ENCODE measurements around the gene ADRA2C. TPM values are rescaled to one million over a fixed set of nuclear protein-coding genes. Genes with fewer than 3 reads are reported as not detected.
A peak's percentile ranks its signal among the peaks of the same experiment; 100 is the strongest.
"Not testable (repeated sequence)": the region's sequence is repeated elsewhere in the genome, so short reads cannot be mapped to it uniquely, and the experiment has no call there.

The ADRA2C gene
- total RNA-seq, 1 donor from 2014 or later: 6.2 TPM

- intact Hi-C loops (cut with DNase I): no loop called here
- DNase-seq (no peak), ATAC-seq (ENCODE audit: poor library complexity) (no peak)
These were observed 37.3 kb downstream of the ADRA2C start for GRCh38 chr4:3803475-3803847.

- ATAC-seq (ENCODE audit: poor library complexity): no peak
- DNase-seq: no peak
- intact Hi-C loops (cut with DNase I): no loop called here
These were observed 37.8 kb downstream of the ADRA2C start for GRCh38 chr4:3803946-3804345.

- DNase-seq (no peak), ATAC-seq (ENCODE audit: poor library complexity) (no peak)
- intact Hi-C loops (cut with DNase I): no loop called here
These were observed 38.8 kb downstream of the ADRA2C start for GRCh38 chr4:3805026-3805425.

GRCh38 chr4:3805731-3806130, 39.5 kb downstream of the ADRA2C start:
- no peak for DNase-seq
- intact Hi-C loops (cut with DNase I): no loop called here
- no peak for ATAC-seq (ENCODE audit: poor library complexity)

- intact Hi-C loops (cut with DNase I): no loop called here
- ATAC-seq (ENCODE audit: poor library complexity) (no peak), DNase-seq (no peak)
These were observed 41.1 kb downstream of the ADRA2C start for GRCh38 chr4:3807311-3807710.

GRCh38 chr4:3807822-3808496, 41.8 kb downstream of the ADRA2C start:
- DNase-seq (no peak), ATAC-seq (ENCODE audit: poor library complexity) (no peak)
- intact Hi-C loops (cut with DNase I): no loop called here

GRCh38 chr4:3808597-3808996, 42.4 kb downstream of the ADRA2C start:
- no peak for DNase-seq
- intact Hi-C loops (cut with DNase I): no loop called here
- ATAC-seq (ENCODE audit: poor library complexity): no peak

- ATAC-seq (ENCODE audit: poor library complexity) (no peak), DNase-seq (no peak)
- intact Hi-C loops (cut with DNase I): no loop called here
These were observed 42.8 kb downstream of the ADRA2C start for GRCh38 chr4:3809028-3809427.

- ATAC-seq (ENCODE audit: poor library complexity) (no peak), DNase-seq (no peak)
- intact Hi-C loops (cut with DNase I): no loop called here
These were observed 43.4 kb downstream of the ADRA2C start for GRCh38 chr4:3809451-3810110.

GRCh38 chr4:3810111-3810680, 44.0 kb downstream of the ADRA2C start:
- ATAC-seq (ENCODE audit: poor library complexity) (no peak), DNase-seq (peak; percentile 27)
- intact Hi-C loops (cut with DNase I): no loop called here

- DNase-seq (no peak), ATAC-seq (ENCODE audit: poor library complexity) (no peak)
- intact Hi-C loops (cut with DNase I): no loop called here
These were observed 44.8 kb downstream of the ADRA2C start for GRCh38 chr4:3810796-3811485.

- intact Hi-C loops (cut with DNase I): no loop called here
- ATAC-seq (ENCODE audit: poor library complexity): no peak
- no peak for DNase-seq
These were observed 45.4 kb downstream of the ADRA2C start for GRCh38 chr4:3811621-3812020.

- DNase-seq: no peak
- intact Hi-C loops (cut with DNase I): no loop called here
- no peak for ATAC-seq (ENCODE audit: poor library complexity)
These were observed 46.2 kb downstream of the ADRA2C start for GRCh38 chr4:3812211-3812934.

- intact Hi-C loops (cut with DNase I): no loop called here
- DNase-seq (no peak), ATAC-seq (ENCODE audit: poor library complexity) (no peak)
These were observed 47.2 kb downstream of the ADRA2C start for GRCh38 chr4:3813151-3814052.

GRCh38 chr4:3814053-3814570, 47.9 kb downstream of the ADRA2C start:
- no peak for DNase-seq
- no peak for ATAC-seq (ENCODE audit: poor library complexity)
- intact Hi-C loops (cut with DNase I): no loop called here

GRCh38 chr4:3814838-3815237, 48.7 kb downstream of the ADRA2C start:
- intact Hi-C loops (cut with DNase I); DNase-seq; ATAC-seq (ENCODE audit: poor library complexity): not testable (repeated sequence)

GRCh38 chr4:3816256-3816825, 50.2 kb downstream of the ADRA2C start:
- DNase-seq: peak; percentile 32
- no peak for ATAC-seq (ENCODE audit: poor library complexity)
- intact Hi-C loops (cut with DNase I): no loop called here
